GM12891 (cell line): ENCODE results near the gene CERS6.

Source experiments
- DNase-seq: peaks from one replicate; pipeline ENCODE4 v3.0.0; 2011; ENCODE audit warnings: low spot score; ENCODE audit not compliant: insufficient read length
- FAIRE-seq: peaks from 2 replicates; lab custom pipeline; 2011; peaks lifted over from hg19 to GRCh38; lab: Jason Lieb, UNC
- PAX5 ChIP-seq: IDR thresholded peaks from 2 replicates; pipeline ENCODE4 v1.6.1; 2011; ENCODE audit warnings: low read length, moderate library complexity, mild to moderate bottlenecking; ENCODE audit not compliant: insufficient read depth, severe bottlenecking
- POLR2A ChIP-seq: IDR thresholded peaks from 2 replicates; pipeline ENCODE4 v1.6.1; 2011; ENCODE audit warnings: low read depth, low read length, control low read depth
- POLR2AphosphoS5 ChIP-seq: IDR thresholded peaks from 2 replicates; pipeline ENCODE4 v1.6.1; 2011; ENCODE audit warnings: low read depth, low read length, control low read depth
- POU2F2 ChIP-seq: IDR thresholded peaks from 2 replicates; pipeline ENCODE4 v1.6.1; 2011; ENCODE audit warnings: low read depth, mild to moderate bottlenecking, control low read depth, low read length, moderate library complexity
- SPI1 ChIP-seq: IDR thresholded peaks from 2 replicates; pipeline ENCODE4 v1.6.1; 2011; ENCODE audit warnings: low read depth, low read length, control low read depth
- TAF1 ChIP-seq: IDR thresholded peaks from 2 replicates; pipeline ENCODE4 v1.6.1; 2011; ENCODE audit warnings: low read depth, low read length, control low read depth

CERS6 gene

GRCh38 chr2:168742258-168742932 lies 286.3 kb downstream of the CERS6 start:
- no peak for DNase-seq
- no peak for FAIRE-seq
- TF ChIP-seq POLR2A (no peak), TAF1 (no peak), SPI1 (no peak), POLR2AphosphoS5 (no peak), POU2F2 (no peak), PAX5 (no peak)

GRCh38 chr2:168744844-168745243 lies 288.8 kb downstream of the CERS6 start:
- FAIRE-seq, result no peak
- DNase-seq, result no peak

GRCh38 chr2:168748461-168748860 lies 292.4 kb downstream of the CERS6 start:
- TF ChIP-seq POU2F2, result no peak
- no peak for TF ChIP-seq TAF1
- no peak for TF ChIP-seq SPI1
- TF ChIP-seq POLR2AphosphoS5, result no peak
- TF ChIP-seq POLR2A, result no peak
- TF ChIP-seq PAX5, result no peak
- FAIRE-seq (no peak), DNase-seq (no peak)

More at GRCh38 chr2:168744844-168745243, 288.8 kb downstream of the CERS6 start:
- no peak for TF ChIP-seq PAX5
- no peak for TF ChIP-seq POU2F2
- TF ChIP-seq POLR2A, result no peak
- TF ChIP-seq TAF1, result no peak
- TF ChIP-seq SPI1, result no peak
- TF ChIP-seq POLR2AphosphoS5, result no peak

GRCh38 chr2:168749297-168749696 lies 293.2 kb downstream of the CERS6 start:
- DNase-seq (no peak), FAIRE-seq (no peak)
- TF ChIP-seq TAF1 (no peak), POLR2A (no peak), PAX5 (no peak), POLR2AphosphoS5 (no peak), SPI1 (no peak), POU2F2 (no peak)

- FAIRE-seq, result no peak
- no peak for TF ChIP-seq POU2F2
- no peak for TF ChIP-seq POLR2A
- TF ChIP-seq POLR2AphosphoS5, result no peak
- no peak for TF ChIP-seq PAX5
- TF ChIP-seq SPI1, result no peak
- TF ChIP-seq TAF1, result no peak
- DNase-seq, result peak; percentile 3
Observed at GRCh38 chr2:168751104-168751740, 295.1 kb downstream of the CERS6 start.

- no peak for TF ChIP-seq POU2F2
- TF ChIP-seq TAF1, result no peak
- TF ChIP-seq POLR2AphosphoS5, result no peak
- no peak for TF ChIP-seq SPI1
- no peak for TF ChIP-seq POLR2A
- TF ChIP-seq PAX5, result no peak
- FAIRE-seq (no peak), DNase-seq (no peak)
Observed at GRCh38 chr2:168752361-168752760, 296.3 kb downstream of the CERS6 start.

GRCh38 chr2:168753765-168754329 lies 297.8 kb downstream of the CERS6 start:
- FAIRE-seq (no peak), DNase-seq (no peak)
- TF ChIP-seq SPI1, result no peak
- TF ChIP-seq TAF1, result no peak
- TF ChIP-seq PAX5, result no peak
- no peak for TF ChIP-seq POLR2A
- no peak for TF ChIP-seq POLR2AphosphoS5
- no peak for TF ChIP-seq POU2F2

GRCh38 chr2:168757223-168757622 lies 301.2 kb downstream of the CERS6 start:
- TF ChIP-seq PAX5, result no peak
- TF ChIP-seq SPI1, result no peak
- DNase-seq, result no peak
- no peak for FAIRE-seq

- DNase-seq (peak; percentile 22), FAIRE-seq (no peak)
- TF ChIP-seq POU2F2, result no peak
- TF ChIP-seq PAX5, result no peak
- TF ChIP-seq POLR2A, result no peak
Observed at GRCh38 chr2:168758970-168759820, 303.1 kb downstream of the CERS6 start.

- TF ChIP-seq POU2F2 (no peak), POLR2A (no peak), POLR2AphosphoS5 (no peak), TAF1 (no peak), PAX5 (no peak), SPI1 (no peak)
- FAIRE-seq, result no peak
- no peak for DNase-seq
Observed at GRCh38 chr2:168765401-168765800, 309.3 kb downstream of the CERS6 start.
